Sigmoid colon (tissue), 4 donors: Measurements from ENCODE around the gene LINGO1.

ENCODE experiments used
- POLR2A ChIP-seq, 2 donors: fragments of 450-650 bp; IDR thresholded peaks; one replicate each; pipeline ENCODE4 v1.6.1; 2016; ENCODE audit warnings: antibody characterized with exemption in 2 of 2, mild to moderate bottlenecking in 2 of 2, moderate library complexity in 2 of 2
- POLR2AphosphoS5 ChIP-seq, 4 donors: sonication (generic); formaldehyde crosslinking; IDR thresholded peaks; one replicate each; pipeline ENCODE4 v1.6.1; 2017; ENCODE audit warnings: antibody characterized with exemption in 4 of 4
- TF ChIP-seq, protein P1 (sequence below), 4 experiments: fragments of 450-650 bp in 3 of 4; fragments of 200-600 bp in 1 of 4; IDR thresholded peaks; one replicate each; pipeline ENCODE4 v1.5.1; 2016 to 2019; ENCODE audit warnings: antibody characterized with exemption in 4 of 4, mild to moderate bottlenecking in 3 of 4, moderate library complexity in 2 of 4

- TF ChIP-seq, protein P1, sequence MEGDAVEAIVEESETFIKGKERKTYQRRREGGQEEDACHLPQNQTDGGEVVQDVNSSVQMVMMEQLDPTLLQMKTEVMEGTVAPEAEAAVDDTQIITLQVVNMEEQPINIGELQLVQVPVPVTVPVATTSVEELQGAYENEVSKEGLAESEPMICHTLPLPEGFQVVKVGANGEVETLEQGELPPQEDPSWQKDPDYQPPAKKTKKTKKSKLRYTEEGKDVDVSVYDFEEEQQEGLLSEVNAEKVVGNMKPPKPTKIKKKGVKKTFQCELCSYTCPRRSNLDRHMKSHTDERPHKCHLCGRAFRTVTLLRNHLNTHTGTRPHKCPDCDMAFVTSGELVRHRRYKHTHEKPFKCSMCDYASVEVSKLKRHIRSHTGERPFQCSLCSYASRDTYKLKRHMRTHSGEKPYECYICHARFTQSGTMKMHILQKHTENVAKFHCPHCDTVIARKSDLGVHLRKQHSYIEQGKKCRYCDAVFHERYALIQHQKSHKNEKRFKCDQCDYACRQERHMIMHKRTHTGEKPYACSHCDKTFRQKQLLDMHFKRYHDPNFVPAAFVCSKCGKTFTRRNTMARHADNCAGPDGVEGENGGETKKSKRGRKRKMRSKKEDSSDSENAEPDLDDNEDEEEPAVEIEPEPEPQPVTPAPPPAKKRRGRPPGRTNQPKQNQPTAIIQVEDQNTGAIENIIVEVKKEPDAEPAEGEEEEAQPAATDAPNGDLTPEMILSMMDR (IDR thresholded peaks at IDR 0.05), result no peak
- no peak for TF ChIP-seq POLR2AphosphoS5 (IDR thresholded peaks at IDR 0.05)
- no peak for TF ChIP-seq POLR2A (IDR thresholded peaks at IDR 0.05)
Observed at GRCh38 chr15:77672135-77672534, 39.4 kb upstream of the LINGO1 start.
